SK-MEL-5 (cell line): ENCODE data around the gene CHCHD6. TPM values are rescaled to one million over a fixed set of nuclear protein-coding genes. Genes with fewer than 3 reads are reported as not detected.

ENCODE experiments used
- DNase-seq: peaks from one replicate; pipeline ENCODE4 v3.0.0-alpha.2; 2016; ENCODE audit warnings: low read depth, low spot score
- in situ Hi-C: cut with HindIII; loops from 2 replicates; pipeline ENCODE4 v1.10.0; 2016; ENCODE audit warnings: low sequenced_read_pairs, high pct_unique_total_duplicates, low pct_unique_long_range_greater_than_20kb
- total RNA-seq: library from RNA; depleted of rRNA; stranded (reverse); fragments of >200 nt; shearing (Covaris generic); gene quantifications from 2 replicates; pipeline ENCODE4 v1.2.3, GENCODE V29; 2014

The CHCHD6 gene
- total RNA-seq, 1 experiment from 2014 or later, result 104 TPM

DNA sequence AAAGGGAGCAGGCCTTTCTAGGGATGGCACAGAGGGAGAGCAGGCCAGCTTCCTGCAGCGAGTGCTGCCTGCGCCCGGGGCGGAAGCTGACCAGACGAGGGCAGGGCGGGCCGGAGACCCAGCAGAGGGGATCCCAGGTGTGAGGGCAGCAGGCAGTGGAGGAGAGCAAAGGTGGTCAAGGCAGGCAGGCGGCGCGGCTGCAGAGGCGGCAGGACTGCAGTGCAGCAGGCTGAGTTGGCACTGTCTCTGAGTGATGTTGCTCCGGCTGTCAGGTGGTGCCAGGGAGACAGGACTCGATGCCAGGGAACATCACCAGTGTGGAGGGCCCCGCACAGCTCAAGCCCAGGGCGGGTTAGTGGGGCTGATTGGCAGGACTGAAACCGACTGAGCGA lies 256.6 kb downstream of the CHCHD6 start:
- no peak for DNase-seq
- in situ Hi-C loops, result no loop called here

DNA sequence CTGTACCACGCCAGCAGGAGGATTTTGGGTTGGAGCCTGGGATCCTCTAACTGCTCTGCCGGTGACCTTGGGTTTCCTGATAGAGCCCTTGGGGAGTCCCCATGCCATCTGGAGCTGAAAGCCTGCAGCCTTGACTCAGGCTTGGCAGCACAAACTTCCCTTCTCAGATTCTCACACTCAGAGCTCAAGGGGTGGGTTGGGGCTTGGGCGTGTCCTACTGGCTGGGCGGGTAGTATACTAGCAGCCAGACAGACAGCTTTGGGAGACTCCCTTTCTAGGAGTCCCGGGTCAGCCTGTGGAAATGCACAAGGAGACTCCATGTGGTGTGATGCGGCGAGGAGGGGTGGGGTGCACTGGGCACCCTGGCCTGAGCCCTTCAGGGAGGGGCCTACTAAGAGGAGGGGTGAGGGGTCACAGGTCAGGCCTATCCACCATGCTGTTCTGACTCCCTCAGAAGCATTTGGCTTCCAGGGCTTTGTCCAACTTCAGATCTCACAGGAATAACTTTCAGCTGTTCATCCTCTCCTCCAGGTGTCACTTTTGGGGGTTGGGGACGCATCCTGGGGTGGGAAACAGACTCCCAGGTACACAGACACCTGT lies 257.3 kb downstream of the CHCHD6 start:
- in situ Hi-C loops, result no loop called here
- DNase-seq, result peak; percentile 33

DNA sequence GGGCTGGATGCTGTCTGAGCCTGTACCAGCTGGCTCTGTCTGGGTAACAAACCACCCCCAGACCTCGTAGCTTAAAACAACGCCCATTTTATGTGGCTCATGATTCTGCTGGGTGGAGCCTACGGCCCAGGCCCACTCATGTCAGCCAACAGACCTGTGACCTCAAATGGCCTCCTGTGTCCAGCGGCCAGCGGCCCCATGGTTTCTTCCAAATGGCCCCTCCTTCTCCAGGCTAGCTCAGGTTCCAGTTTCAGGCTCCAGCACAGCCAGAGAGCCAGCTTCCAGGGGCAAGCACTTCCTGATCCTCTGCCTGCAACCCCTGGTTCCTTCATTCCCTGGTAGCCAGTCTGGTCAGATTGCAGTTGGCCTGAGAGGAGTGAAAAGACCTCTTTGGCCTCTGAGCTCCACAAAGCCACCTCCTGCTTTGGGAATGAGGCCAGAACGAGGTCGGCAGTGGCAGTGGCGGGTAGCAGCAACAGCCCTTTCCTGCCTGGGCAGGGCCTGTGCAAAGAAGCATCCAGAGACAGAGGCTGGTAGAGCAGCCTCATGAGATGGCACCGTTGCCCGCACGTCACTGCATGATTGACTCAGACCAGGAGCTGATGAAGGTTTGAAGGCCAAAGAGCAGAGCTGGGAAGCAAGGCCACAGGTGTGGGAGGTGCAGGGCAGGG lies 257.9 kb downstream of the CHCHD6 start:
- in situ Hi-C loops, result no loop called here
- no peak for DNase-seq

DNA sequence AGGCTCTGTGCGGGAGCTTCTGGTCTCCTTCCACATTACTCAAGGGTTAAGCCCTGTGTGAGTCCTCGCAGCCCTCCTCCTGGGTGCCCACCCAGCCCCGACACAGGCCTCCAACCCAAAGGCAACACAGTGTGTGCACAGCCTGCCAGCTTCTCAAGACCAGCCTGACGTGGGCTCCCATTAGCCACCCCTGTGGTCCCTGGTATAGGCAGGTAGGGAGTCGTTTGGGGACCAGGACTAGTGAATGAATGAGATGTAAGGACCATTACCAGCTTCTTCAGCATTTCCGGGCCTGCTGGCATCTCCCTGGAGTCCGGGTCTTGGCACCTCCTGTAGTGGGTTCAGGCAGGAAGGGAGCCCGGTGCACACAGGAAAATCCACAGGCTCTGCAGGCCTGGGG lies 258.7 kb downstream of the CHCHD6 start:
- DNase-seq, result no peak
- in situ Hi-C loops, result no loop called here

DNA sequence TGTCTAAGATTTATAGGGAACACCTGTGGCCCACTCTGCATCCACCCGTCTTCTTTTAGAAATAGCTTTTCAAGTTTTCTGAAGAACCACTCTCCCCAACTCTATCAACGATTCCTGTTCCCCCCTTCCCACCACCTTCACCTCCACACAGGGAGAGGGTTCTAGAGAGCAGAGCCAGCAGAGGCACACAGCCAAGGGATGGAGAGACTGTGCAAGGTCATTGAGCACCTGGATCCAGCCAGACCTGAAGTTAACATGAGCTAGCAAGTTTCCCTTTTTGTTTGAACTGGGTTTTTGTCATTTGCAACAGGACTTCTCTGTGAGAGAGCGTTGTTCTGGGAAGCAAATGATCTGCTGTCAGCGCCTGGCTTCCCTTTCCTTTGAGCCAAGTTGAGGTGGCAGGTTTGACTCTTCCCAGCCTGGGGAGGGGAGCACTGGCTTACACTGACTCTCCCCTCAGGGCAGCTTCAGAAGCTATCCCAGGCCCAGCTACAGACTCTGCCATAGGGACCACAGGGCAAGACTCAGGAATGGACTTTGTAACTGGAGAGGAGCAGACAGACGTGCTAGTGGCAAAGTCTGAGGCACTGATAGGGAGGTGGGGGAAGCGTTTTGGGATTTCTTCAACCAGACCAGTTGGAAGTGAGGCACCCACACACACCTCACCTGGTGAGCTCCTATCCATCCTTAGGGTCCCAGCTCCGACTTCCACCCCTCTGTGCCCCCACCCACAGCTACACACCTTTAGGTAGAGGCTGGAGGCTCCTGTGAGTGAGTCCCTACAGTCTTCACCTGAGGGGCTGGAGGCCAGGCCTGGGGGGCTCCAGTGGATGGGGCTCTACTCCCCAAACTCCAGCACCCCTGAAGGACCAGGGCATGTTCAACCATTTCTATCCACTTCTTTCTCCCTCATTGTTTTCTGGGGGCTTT lies 259.5 kb downstream of the CHCHD6 start:
- no peak for DNase-seq
- in situ Hi-C loops, result no loop called here

DNA sequence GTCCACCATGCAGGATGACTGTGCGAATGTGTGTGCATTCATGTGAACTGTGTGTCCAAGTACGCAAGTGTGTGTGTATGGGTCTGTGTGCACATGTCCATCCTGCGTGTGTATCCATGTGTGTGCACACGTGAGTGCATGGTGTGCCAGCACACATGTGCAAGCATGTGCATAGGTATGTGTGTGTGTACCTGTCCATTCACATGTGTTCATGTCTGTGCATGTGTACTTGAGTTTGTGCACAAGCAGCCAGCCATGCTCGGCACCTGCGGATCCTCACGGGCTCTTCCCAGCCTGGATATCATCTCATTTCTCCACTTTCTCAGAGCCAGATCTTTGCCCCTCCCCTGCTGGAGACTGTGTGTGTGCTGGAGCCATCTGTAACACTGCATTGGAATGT lies 260.2 kb downstream of the CHCHD6 start:
- DNase-seq, result no peak
- in situ Hi-C loops, result no loop called here

DNA sequence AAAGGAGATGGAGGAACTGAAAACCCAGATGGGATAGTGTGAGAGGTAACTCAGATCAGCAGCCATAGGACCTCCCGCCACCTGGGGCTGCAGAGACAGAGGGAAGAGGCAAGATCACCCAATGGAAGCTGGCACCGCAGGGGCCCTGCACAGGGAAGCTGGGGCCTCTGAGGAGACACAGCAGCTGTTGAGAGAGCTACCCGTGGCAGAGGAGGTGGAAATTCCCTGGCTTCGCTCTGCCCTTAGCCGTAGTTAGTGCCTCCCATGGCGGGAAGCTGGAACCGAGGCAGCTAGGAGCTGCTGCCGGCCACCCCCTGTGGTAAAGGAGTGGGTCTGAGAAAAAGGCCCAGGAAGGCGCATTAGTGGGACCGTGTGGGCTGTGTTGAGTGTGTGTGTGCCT lies 260.9 kb downstream of the CHCHD6 start:
- in situ Hi-C loops, result no loop called here
- DNase-seq, result no peak

DNA sequence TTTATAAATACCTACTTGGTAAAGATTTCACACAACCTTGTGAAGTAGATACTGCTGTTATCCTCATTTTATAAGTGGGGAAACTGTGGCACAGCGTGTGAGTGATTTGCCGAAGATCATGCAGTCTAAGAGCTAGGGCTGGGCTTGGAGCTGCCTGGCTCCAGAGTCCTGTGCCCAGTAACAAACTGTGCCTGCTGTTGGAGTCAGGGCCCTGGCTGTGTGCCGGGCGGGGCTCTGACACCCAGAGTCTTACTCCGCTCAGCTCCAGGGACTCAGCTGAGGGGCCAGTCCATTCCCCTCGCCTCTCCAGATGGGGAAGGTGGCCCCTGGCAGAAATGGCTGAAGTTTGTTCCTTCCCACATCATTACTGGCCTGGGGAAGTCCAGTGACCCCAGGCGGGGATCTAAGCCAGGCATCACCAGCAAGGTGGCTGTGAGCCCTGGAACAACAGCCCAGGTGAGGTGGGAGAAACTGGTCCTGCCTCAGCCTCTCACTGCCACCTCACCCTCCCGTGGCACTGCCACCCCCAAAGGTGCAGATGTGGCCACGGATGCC lies 261.6 kb downstream of the CHCHD6 start:
- in situ Hi-C loops, result no loop called here
- no peak for DNase-seq

DNA sequence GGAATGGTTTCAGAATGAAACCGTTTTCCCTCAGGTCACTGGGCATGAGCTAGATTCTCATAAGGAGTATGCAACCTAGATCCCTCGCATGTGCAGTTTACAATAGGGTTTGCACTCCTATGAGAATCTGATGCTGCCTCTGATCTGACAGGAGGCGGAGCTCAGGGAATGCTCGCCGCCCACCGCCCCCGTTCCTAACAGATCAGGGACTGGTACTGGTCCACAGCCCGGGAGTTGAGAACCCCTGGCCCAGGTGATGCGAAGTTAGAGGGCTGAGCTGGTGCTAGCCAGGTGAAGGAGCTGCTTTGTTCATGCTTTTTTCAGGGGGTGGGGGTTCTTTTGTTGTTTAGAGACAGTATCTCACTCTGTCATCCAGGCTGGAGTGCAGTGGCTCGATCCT lies 263.3 kb downstream of the CHCHD6 start:
- DNase-seq, result no peak
- in situ Hi-C loops, result no loop called here

DNA sequence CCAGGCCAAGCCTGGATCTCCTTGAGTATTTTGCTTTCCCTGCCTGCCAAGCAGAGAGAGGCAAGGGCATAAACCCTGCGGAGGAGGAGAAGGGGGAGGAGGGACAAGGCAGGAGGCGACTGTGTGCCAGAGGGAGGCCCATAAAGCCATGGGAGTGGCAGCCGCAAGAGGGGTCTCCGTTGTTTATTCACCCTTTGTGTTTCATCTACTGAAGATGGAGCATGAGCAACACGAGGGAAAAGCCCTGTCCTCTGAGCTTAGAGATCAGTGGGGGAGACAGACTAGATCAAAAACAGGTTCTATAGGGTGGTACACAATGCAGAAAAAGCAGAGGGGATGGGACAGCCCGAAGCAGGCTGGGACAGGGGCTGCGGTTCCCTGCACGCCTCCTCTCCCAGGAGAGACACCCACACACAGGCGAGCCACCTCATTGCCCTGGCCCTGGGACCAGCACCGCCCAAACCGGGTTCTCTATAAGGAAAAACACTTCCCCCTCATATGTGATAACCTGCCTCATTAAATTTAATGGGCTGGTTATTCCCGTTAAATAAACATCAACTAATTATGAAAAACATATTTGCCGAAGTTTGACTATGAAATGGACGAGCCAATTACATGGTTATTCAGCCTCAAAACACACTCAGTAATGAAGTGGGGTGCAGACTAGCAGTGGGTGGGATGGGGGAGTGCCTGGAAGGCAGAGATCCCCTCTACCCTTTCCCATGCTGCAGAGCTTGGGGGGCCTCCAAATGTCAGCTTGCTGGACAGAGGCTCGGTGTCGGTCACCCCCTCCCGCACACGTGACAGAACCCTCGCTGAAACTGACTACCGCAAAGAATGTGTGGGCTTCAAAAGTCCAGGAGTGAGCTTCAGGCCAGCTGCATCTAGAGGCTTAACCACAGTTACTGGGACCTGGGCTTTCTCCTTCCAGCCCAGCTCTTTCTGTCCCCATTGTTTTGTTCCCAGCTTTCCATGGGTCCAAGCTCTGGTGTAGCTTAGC lies 264.7 kb downstream of the CHCHD6 start:
- in situ Hi-C loops, result no loop called here
- no peak for DNase-seq

DNA sequence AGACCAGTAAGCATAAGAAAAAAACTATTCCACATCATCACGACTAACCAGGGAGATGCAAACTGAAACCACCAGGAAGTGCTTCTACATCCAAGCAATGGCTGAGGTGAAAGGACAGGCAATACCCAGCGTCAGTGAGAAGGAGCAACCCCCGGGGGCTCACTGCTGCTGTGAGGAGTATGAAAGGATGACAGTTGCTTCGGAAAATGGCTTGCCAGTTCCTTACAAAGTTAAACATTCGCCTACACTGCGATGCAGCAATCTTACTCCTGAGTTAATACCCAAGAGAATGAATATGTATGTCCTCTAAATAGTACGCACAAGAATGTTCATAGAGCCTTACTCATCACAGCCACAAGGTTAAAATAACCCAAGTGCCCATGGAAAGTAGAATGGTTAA lies 265.5 kb downstream of the CHCHD6 start:
- in situ Hi-C loops, result no loop called here
- no peak for DNase-seq

DNA sequence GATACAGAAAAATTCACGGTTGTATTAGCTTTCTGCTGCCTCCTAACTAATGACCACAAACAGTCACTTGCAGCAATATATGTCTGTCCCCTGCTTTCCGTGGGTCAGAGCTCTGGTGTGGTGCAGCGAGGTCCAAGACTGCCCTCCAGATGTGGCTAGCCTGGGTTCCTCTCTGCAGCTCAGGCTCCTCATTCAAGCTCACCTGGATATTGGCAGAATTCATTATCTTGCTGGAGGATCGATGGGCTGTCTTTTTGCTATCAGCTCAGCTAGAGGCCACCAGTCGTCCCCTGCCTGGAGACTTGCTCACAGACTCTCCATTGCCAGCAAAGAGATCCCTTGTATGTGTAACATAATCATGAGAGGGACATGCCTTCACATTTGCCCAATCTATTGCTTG lies 266.1 kb downstream of the CHCHD6 start:
- DNase-seq, result no peak
- in situ Hi-C loops, result no loop called here

DNA sequence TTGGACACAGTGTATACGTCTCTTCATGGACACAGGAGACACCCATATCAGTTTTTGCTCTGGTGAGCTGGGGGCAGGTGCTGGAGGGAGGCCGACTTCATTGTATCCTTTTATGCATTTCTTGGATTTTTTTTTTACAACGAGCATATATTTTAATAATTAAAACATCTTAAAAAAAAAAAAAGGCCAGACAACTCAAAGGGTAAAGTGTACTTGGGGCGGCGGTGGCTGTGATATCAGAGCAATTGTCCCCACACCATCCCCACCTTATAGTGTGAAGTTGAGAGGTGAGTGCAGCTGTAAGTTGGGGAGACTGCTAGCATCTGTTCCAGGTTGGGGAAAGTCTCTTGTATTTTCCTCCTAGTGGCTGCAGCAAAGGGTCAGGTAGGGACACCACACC lies 266.9 kb downstream of the CHCHD6 start:
- no peak for DNase-seq
- in situ Hi-C loops, result no loop called here

DNA sequence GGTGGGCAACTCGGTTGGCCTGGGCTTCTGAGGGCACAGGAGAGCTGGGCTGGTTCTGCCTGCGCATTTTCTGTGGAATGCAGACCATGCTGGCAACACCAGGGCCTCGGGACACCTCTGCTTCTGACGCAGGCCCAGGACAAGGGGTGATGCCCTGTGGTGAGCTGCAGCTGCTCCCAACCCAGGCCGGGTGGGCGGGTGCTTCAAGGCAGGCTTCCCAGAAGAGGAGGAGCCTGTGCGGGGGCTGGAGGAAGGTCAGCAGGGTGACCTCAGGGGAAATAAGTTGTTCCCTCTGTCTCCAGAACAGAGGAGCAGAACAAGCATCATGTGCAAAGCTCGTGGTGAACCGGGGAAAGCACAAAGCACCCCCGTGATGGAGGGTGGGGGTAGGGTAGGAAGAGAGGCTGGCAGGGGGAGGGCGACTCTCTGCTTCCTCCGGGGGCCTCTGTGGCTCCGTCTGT lies 267.9 kb downstream of the CHCHD6 start:
- DNase-seq, result peak; percentile 99
- in situ Hi-C loops, result no loop called here

DNA sequence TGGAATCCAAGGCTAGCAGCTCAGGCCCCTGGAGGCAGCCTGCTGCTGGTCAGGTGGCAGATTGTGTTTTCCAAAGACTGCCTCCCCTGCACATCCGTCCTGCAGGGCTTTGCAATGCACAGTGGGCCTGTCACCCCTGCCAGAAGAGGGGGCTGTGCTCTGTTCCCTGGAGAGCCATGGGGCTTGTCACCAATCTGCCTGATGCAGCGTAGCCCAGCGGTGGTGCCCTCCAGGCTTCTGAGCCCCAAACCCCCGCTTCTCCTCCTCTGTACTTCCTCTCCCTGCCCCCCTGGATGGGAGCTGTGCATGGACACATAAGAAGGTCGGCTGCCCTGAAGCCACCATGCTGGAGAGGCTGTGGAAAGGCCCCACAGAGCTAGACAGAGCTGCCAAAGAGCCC lies 268.8 kb downstream of the CHCHD6 start:
- DNase-seq, result peak; percentile 63
- in situ Hi-C loops, result no loop called here

DNA sequence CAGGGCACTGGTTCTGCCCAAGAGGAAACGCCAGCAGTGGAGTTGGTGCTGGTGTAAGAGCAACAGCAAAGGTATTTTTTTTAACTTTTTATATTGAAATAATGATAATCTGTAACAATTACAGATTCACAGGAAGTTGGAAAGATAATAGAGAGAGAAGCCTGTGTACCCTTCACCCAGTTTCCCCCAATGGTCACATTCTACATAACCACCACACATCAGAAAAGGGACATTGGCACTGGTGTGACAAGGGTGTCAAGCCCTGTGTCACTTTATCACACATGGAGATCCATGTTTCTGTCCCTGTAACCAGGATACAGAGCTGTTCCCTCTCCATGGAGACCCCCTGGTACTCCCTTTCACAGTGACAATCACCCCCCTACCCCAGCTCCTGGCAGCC lies 269.8 kb downstream of the CHCHD6 start:
- in situ Hi-C loops, result no loop called here

DNA sequence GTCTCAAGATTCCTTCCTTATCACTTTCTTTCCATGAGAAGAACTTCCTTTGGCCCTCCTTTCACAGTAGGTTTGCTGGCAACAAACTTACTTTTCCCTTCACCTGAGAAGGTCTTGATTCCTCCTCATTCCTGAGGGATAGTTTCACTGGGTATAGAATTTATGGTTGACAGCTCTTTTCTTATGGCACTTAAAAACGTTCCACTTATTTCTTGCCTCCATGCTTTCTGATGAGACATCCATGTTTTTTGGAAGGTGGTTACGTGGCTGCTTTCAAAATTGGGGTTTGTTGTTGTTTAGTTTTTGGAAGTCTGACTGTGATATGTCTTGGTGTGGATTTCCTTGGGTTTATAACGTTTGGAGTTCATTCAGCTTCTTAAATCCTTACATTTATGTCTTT lies 270.7 kb downstream of the CHCHD6 start:
- in situ Hi-C loops, result no loop called here
- no peak for DNase-seq

More for the DNA sequence above, 269.8 kb downstream of the CHCHD6 start:
- no peak for DNase-seq
